Glomerular visceral epithelial cell (primary cell): ENCODE data around the gene ZCCHC13.
"Not testable (repeated sequence)": the region's sequence is repeated elsewhere in the genome, so short reads cannot be mapped to it uniquely, and the experiment has no call there.

ENCODE experiments used
- DNase-seq: peaks from one replicate; pipeline ENCODE4 v3.0.0-alpha.2; 2016; ENCODE audit errors: extremely low spot score

ZCCHC13 gene

GRCh38 chrX:74321191-74321590 is 17.2 kb downstream of the ZCCHC13 start:
- DNase-seq, result no peak

- no peak for DNase-seq
These were observed 20.2 kb downstream of the ZCCHC13 start for GRCh38 chrX:74324131-74324530.

GRCh38 chrX:74325130-74326059 is 21.4 kb downstream of the ZCCHC13 start:
- DNase-seq, result no peak

GRCh38 chrX:74338852-74339251 is 34.9 kb downstream of the ZCCHC13 start:
- DNase-seq, result no peak

GRCh38 chrX:74340051-74340450 is 36.1 kb downstream of the ZCCHC13 start:
- no peak for DNase-seq

- not testable (repeated sequence) for DNase-seq
These were observed 38.2 kb downstream of the ZCCHC13 start for GRCh38 chrX:74342211-74342610.

GRCh38 chrX:74343343-74344279 is 39.6 kb downstream of the ZCCHC13 start:
- DNase-seq, result peak; percentile 78

GRCh38 chrX:74344280-74344622 is 40.3 kb downstream of the ZCCHC13 start:
- no peak for DNase-seq

- no peak for DNase-seq
These were observed 42.1 kb downstream of the ZCCHC13 start for GRCh38 chrX:74346088-74346487.

- peak; percentile 29 for DNase-seq
These were observed 45.4 kb downstream of the ZCCHC13 start for GRCh38 chrX:74349387-74349786.

- no peak for DNase-seq
These were observed 47.8 kb downstream of the ZCCHC13 start for GRCh38 chrX:74351760-74352159.

GRCh38 chrX:74353984-74354383 is 50.0 kb downstream of the ZCCHC13 start:
- DNase-seq, result no peak
